Measurements from ENCODE around the gene CCDC185.

DNA sequence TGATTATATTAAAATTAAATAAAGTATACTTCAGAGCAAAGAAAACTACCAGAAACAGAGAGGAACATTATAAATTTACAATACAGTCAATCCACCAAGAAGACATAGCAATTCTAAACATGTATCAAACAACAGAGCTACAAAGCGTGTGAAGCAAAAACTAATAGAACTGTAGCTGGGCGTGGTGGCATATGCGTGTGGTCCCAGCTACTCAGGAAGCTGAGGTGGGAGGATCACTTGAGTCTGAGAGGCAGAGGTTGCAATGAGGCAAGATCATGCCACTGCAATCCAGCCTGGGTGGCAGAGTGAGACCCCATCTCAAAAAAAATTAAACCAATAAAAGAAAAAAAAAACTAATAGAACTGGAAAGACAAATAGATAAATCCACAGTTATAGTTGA lies 12.3 kb downstream of the CCDC185 start:
- no peak for TF ChIP-seq POLR2A (IDR thresholded peaks at IDR 0.05)
- TF ChIP-seq, protein P1, sequence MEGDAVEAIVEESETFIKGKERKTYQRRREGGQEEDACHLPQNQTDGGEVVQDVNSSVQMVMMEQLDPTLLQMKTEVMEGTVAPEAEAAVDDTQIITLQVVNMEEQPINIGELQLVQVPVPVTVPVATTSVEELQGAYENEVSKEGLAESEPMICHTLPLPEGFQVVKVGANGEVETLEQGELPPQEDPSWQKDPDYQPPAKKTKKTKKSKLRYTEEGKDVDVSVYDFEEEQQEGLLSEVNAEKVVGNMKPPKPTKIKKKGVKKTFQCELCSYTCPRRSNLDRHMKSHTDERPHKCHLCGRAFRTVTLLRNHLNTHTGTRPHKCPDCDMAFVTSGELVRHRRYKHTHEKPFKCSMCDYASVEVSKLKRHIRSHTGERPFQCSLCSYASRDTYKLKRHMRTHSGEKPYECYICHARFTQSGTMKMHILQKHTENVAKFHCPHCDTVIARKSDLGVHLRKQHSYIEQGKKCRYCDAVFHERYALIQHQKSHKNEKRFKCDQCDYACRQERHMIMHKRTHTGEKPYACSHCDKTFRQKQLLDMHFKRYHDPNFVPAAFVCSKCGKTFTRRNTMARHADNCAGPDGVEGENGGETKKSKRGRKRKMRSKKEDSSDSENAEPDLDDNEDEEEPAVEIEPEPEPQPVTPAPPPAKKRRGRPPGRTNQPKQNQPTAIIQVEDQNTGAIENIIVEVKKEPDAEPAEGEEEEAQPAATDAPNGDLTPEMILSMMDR (IDR thresholded peaks at IDR 0.05) = no peak
